Retinal pigment epithelial cell (primary cell): Measurements from ENCODE around the gene MLYCD.

Experiments used
- DNase-seq: peaks from one replicate; pipeline ENCODE4 v3.0.0-alpha.2; 2010; ENCODE audit warnings: low read depth
- H3K4me3 ChIP-seq: 2 replicates; pipeline ENCODE4 v1.5.1; 2011; ENCODE audit warnings: mild to moderate bottlenecking, low read length, control low read depth, moderate library complexity
- TF ChIP-seq, protein P1 (sequence below): conservative IDR thresholded peaks from 2 replicates; pipeline ENCODE4 v1.5.1; 2011; ENCODE audit warnings: low read depth, low read length, control low read depth, inconsistent platforms

Gene MLYCD

DNA sequence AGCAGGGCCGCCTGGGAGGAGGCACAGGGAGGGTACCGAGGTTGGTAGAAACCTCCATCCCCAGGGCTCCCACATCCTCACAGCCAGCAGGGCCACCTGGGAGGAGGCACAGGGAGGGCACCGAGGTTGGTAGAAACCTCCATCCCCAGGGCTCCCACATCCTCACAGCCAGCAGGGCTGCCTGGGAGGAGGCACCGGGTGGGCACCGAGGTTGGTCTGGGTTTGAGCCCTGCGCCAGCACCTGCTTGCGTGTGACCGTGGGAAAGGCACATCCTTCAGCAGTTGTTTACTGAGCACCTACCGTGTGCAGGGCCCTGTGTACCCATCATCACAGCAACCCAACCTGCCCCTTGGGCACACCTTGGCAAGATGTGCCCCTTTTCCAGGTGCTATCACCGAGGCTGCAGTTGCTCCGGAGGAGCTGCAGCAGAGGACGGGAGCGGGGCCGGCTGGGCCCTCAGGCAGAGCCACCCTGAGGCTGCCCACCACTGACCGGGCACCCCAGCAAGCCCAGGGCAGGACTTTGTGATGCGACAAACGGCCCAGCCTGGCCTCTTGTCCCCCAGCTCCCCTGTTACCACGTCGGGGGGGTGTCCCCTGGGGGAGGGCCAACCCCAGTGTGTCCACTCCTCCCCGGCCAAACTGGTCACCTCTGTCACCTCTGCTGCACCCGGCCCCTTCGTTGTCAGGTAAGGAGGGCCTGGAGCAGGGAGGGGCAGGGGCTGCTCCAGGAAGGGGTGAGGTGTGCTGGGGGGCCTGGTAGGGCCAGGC, 32.0 kb downstream of the MLYCD start:
- no peak overlapping the region for H3K4me3 ChIP-seq
- TF ChIP-seq, protein P1, sequence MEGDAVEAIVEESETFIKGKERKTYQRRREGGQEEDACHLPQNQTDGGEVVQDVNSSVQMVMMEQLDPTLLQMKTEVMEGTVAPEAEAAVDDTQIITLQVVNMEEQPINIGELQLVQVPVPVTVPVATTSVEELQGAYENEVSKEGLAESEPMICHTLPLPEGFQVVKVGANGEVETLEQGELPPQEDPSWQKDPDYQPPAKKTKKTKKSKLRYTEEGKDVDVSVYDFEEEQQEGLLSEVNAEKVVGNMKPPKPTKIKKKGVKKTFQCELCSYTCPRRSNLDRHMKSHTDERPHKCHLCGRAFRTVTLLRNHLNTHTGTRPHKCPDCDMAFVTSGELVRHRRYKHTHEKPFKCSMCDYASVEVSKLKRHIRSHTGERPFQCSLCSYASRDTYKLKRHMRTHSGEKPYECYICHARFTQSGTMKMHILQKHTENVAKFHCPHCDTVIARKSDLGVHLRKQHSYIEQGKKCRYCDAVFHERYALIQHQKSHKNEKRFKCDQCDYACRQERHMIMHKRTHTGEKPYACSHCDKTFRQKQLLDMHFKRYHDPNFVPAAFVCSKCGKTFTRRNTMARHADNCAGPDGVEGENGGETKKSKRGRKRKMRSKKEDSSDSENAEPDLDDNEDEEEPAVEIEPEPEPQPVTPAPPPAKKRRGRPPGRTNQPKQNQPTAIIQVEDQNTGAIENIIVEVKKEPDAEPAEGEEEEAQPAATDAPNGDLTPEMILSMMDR: no peak
- no peak for DNase-seq

DNA sequence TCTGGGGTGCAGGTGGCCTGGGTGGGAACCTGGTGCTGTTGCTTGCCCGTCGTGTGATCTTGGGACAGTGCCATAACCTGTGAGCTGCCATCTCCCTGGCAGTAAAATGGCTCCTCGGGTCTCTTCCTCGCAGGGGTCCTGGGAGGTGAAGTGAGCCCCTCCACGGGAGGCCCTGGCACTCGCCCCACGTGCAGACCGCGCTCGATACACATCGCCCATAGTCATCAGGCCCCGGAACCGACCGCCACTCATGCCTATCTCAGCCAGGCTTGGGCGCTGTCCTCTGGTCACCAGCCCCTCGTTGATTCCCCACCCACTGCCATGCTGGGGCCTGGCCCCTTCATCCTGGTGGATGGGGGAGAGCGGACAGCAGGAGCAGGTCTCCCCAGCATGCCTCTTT, 32.6 kb downstream of the MLYCD start:
- no peak overlapping the region for H3K4me3 ChIP-seq
- TF ChIP-seq, protein P1: no peak
- no peak for DNase-seq

DNA sequence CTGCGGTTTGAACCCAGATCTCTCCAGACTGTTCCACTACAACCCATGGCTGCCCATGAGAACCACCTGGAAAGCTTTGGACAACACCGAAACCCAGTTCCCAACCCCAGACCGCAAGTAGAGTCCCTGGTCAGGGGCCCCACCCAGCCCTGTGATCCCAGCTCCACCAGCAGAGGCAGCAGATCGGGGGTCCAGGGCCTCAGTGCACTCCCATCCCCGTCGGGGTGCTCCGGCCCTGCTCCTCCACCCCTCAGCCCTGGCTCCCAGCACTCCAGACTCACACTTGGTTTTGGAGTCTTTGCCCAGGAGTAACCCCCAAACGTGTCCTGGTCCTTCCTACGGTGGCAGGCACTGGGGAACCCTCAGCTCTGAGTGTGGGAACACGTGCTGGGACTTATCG, 33.4 kb downstream of the MLYCD start:
- H3K4me3 ChIP-seq: no peak overlapping the region
- TF ChIP-seq, protein P1: no peak
- no peak for DNase-seq

DNA sequence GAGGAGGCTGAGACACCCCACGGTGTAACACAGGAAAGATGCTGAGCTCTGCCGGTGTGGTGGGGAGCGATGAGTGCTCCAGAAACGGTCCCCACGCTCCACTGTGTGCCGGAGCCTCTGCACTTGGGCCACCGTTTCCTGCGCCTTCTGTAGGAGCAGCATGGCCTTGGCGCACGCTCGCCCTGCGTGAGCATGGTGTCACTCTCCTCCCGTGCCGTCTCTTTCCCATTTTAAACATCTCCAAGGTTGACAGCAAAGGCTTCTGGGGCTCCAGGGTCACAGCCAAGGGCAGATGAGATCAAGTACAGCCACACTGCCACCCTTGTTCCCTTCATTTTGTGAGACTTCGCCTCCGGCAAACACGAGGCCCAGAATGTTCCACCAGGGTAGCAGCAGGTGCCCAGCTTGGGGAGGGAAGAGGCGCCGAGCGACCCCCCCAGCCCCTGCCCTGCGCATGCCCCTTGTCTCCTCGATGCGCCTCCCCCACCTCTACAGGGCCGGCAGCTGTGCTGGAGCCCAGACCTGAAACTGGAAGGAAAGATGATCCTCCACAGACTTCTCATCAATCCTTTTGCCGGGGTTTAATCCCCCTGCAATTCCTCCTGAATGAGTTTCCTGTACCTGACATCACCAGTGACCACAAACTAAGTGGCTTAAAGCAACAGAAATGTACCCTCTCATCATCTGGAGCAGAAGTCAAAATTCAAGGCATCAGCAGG, 34.2 kb downstream of the MLYCD start:
- H3K4me3 ChIP-seq: no peak overlapping the region
- TF ChIP-seq, protein P1: no peak
- no peak for DNase-seq

DNA sequence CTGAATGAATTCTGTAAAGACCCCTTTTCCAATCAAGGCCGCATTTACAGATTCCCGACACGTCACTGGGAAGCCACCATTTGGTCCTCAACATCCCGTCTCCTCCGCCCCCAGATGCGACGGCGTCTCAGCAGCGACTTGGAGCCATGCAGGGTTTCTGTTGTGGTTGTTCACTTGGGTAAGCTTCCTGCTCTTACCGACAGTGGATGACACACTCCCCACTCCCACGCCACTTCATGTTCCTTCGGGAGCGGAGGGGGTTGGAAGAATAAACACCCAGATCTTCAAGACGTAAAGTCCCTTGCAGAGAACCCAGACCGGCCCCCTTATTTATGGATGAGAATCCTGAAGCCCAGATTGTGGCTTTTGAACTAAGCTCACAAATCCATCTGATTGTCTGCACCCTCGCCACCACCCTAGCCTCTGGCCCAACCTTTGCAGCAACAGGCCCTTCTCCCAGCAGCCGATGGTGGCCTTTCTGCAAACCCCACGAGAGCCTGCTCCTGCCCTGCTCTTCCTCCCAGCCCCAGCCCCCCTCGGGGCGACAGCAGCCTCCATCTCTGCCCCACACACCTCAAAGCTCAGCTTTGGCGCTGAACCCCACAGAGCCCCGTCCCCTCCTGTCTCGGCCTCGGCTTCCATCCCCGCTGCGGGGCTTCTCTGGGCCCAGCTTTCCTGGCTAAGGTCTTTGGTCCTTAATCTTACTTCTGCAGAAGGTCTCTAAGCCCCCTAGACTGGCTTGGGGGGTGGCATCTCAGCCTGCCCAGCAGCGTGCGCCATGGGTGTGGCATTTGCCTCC, 35.2 kb downstream of the MLYCD start:
- H3K4me3 ChIP-seq: no peak overlapping the region
- TF ChIP-seq, protein P1: no peak
- DNase-seq: no peak

DNA sequence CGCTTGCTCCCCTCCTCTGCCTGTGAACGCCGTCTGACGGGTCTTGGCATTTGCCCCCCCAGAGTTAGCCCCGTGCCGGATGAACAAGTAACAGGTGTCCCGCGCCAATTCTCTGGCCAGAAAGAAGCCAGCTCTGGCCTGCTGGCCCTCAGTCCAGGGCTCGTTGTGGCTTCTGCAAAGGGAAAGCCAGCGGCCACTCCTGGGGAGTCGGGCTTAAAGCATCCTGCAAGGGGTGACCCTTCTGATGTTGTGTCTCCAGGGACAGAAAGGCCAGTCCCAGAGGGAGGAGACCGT, 35.7 kb downstream of the MLYCD start:
- no peak for DNase-seq
- TF ChIP-seq, protein P1: no peak
- H3K4me3 ChIP-seq: no peak overlapping the region
